ENCODE results near the gene ADGRV1.

GRCh38 chr5:90644132-90644531 is 85.5 kb downstream of the ADGRV1 start:
- TF ChIP-seq CTCF (IDR thresholded peaks at IDR 0.05) (no peak), POLR2A (IDR thresholded peaks at IDR 0.05) (no peak)

All from Peyer's patch (tissue), 4 donors.